ENCODE measurements around the gene TLR7. TPM values are rescaled to one million over a fixed set of nuclear protein-coding genes. Genes with fewer than 3 reads are reported as not detected.

Gene TLR7
- under 1 TPM; 0.73 to 0.91 TPM for total RNA-seq
- long read RNA-seq = 0 reads

DNA sequence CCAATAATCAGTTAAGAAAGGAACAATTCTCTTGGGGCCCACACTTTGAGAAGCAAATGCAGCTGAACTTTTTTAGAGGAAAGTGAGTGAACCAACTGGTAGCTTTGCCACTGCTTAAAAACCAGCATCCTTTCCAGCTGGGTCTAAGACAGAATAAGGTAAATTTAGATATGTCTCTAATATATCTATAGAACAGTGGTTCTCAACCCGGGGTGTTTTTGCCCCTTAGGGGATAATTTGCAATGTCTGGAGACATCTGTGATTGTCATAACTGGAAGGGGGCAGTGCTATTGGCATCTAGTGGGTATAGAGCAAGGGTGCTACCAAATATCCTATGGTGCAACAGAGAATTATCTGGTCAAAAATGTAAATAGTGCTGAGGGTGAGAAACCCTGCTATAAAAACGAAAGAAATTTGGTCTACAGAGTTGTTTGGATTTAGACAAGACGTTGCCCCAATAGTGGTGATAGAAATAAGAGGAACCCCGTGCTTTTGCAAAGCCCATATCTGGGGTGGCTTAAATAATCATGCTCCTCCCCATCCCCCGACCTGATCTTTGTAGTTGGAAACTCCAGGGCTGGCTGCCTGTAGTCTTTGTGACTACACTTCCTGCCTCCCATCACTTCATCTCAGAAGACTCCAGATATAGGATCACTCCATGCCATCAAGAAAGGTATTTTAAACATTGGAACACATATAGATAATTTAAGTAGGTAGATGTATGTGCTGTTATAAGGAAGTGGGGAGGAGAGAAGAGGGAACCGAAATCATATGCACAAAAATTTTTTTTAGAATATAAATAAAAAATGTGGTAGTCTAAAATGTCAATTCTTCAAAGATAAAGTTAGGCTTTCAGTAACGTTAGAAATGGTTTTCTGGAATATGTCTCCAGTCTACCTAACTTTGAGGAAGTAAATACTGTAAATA is at the start of gene TLR7:
Gene TLR7 (plus strand): TSS at position 622 of the 927 bp plus-strand sequence. CDS start 507 bp downstream, outside the sequence.
- intact Hi-C loops (cut with DNase I) = no loop called here
- ATAC-seq (no peak), DNase-seq (no peak)

DNA sequence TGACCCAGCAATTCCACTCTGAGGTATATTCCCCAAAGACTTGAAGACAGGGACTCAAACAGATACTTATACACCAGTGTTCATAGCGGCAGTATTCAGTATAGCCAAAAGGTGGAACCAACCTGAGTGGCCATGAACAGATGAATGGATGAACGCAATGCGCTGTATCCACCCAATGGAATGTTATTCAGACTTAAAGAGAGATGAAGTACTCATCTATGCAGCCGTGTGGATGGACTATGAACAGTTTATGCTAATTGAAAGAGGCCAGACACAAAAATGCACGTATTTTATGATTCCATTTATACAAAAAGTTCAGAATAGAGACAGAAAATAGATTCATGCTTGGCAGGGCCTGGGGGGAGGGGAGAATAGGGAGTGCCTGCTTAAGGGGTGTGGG is 49.3 kb upstream of the TLR7 start:
- intact Hi-C loops (cut with DNase I) = loop anchor here in 1 of 2 donors (5.0 to 10.0 kb wide), 2 partner anchors 80 to 667 kb away; no protein-coding TSS in a partner anchor
- no peak for DNase-seq
- ATAC-seq = no peak

DNA sequence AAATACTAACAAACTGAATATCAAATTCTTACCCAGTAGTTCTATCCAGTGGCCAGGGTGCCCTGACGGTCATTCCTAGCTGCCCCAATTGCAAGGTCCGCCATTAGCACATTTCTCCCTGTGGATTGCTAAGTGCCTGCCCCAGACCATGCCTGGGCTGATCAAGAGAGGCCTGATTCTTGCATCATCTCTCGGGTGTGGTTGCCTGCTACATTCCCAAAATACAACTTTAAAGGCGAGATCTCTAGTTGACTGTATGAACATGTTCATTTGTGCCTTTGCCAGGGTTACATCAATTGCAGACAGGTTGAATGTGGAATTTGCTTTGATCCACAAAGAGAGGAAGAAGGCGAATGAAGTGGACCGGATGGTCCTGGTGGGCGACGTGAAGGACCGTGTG is 47.6 kb upstream of the TLR7 start:
- intact Hi-C loops (cut with DNase I) = loop anchor here in 1 of 2 donors (5.0 to 10.0 kb wide), 2 partner anchors 78 to 666 kb away; no protein-coding TSS in a partner anchor
- ATAC-seq = peak in 1 of 2 donors; percentile 30
- DNase-seq = no peak

DNA sequence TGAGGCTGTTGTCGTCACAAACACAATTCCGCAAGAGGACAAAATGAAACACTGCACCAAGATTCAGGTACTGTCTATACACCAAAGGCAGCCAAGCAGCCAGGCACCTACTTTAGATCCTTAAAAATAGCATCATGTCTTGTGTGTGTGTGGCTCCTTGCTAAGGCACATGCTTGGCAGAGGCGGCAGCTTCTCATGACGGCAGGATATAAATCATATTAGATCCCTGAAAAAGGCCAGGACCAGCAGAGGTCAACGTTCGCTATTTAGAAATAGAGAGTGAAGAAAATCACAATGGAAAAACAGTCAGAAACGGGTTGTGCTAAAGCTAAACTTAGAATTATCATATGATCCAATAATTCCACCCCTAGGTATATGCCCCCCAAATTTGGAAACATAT is 46.1 kb upstream of the TLR7 start:
- DNase-seq = no peak
- ATAC-seq = no peak
- intact Hi-C loops (cut with DNase I) = no loop called here

DNA sequence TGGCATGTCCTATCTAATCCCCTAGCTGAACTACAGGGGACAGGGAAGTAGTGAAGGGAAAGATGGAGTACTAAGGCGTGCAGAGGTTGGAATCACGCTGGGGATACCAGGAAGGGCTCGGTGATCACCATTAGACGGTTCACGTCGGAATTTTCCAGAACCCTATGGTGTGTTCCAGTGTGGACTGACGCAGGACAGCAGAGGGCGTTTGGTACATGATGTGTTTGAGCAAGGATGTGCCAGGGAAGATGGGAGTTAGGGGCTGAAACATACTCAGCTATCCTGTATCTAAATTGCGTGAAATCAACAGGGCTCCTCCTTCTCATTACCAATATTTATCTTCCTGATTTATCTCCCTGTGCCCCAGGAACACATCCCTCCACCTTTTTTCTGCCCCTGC is 41.9 kb upstream of the TLR7 start:
- DNase-seq = no peak
- ATAC-seq = no peak
- intact Hi-C loops (cut with DNase I) = no loop called here

DNA sequence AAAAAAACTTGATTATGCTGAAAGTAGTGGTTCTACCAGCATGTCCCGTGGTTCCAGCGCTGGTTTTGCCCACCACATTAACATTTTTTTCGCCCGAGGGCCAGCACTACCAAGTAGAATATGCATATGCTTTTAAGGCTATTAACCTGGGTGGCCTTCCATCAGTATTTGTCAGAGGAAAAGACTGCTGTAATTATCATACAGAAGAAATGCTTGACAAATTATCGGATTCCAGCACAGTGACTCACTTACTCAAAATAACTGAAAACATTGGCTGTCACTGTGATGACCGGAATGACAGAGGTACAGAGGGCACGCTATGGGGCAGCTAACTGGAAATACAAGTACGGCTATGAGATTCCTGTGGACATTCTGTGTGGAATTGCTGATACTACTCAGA is 41.1 kb upstream of the TLR7 start:
- no peak for DNase-seq
- ATAC-seq = no peak
- intact Hi-C loops (cut with DNase I) = no loop called here

DNA sequence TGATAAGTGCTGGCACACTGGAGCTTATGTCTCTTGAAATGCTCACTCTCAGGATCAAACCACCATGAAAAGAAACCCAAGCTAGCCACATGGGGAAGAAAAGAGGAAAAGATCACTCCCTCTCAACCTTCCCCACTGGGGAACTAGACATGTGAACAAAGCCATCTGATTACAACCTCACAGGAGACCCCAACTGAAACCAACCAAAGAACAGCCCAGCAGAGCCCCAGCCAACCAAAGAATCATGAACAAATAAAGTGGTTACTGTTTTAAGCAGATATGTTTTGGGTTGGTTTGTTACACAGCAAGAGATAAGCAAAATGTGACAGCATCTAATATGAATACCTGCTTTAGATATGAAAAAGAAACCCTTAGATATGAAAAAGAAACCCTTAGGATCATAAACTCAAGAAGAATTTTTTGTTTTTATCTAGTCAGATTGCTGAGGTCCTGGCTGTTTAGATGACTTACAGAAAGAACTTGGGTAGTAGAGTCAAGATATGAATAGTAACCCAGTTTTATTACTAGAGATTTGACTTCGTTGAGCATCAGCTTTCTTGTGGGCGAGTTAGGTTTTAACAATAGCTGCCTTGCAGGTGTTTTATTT is 23.7 kb upstream of the TLR7 start:
- DNase-seq (no peak), ATAC-seq (no peak)
- intact Hi-C loops (cut with DNase I) = no loop called here

DNA sequence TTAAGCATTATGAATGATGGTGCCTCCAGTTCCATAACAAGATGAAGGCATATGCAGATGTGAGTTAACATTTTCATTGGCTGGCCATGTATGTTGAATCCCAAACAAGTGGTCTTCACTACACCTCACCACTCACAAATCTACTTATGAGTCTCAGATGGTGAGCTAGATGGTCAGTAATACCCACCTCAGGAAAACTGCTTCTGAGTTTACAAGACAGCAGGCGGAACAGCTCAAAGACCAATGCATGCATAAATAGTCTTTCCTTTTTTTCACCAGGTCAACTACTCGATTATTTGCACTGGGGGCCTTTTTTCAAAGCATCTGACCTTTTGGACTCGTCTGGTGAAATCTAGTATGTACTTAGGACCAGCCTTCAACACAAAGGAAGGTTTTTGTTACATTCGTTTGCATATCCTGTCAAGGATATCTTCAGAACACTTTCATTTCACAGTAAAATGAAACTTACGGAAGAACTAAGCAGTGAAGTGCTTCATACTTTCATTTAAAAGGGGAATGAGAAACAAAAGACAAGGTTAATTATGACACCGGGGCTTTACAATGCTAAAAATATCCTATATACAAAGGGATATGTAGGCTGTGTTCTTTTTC is 23.1 kb upstream of the TLR7 start:
- no peak for ATAC-seq
- intact Hi-C loops (cut with DNase I) = no loop called here
- DNase-seq = no peak

DNA sequence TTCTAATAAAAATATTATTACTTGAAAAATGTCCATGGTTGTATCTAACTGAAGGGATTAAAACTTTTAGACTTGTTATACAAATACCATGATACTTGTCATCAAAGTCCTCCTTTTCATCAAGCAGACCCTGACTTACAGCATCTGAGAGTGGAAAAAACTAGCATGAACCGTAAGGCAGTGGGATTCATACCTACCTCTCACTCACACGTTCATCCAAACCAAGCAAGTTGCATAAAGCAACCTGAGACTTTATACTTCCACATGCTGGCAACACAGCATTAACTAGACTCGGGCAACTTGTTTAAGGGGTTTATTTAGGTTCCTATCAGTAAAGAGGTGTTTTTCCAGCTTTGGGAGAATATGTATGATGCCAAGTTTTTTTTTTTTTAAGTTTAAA is 22.6 kb upstream of the TLR7 start:
- ATAC-seq = no peak
- no peak for DNase-seq
- intact Hi-C loops (cut with DNase I) = no loop called here

DNA sequence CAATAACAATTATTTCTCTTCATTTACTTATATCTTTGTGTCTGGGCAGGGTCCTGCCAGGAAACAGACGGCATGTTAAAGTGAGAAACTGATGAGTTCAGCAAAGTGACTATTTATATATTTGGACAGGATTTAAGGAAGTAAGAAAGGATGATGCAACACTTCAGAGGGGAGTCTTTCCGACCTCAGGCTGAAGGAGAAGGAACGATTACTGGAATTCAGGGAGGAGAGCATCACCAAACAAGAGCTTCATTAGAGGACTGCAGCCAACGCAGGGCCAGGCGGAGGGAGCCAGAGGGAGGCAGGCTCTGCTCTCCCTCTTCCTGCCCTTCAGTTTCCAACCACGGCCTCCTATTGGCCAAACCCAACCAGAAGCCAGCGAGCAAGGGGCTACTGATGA is 1.5 kb upstream of the TLR7 start:
- ATAC-seq (peak in 1 of 2 donors; percentile 80), DNase-seq (no peak)
- intact Hi-C loops (cut with DNase I) = no loop called here

DNA sequence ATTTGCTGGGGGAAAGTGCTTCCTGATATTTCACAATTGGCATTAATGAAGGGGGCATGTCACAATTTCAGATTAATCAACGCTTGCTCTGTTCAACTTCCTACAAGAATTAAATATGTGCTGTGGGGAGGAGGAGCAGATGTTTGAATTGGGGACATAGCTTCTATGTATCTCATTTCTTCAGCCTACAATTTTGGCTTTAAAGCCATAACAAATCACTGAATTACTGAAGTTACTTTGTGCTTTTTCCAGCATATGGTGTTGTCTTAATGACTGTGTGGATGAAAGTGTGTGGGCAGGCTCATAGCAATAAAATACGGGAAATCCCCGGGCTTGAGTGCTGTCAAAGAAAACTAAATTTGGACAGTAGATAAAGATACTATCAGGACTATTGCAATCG is 813 bp downstream of the TLR7 start:
- no peak for ATAC-seq
- intact Hi-C loops (cut with DNase I) = no loop called here
- no peak for DNase-seq

DNA sequence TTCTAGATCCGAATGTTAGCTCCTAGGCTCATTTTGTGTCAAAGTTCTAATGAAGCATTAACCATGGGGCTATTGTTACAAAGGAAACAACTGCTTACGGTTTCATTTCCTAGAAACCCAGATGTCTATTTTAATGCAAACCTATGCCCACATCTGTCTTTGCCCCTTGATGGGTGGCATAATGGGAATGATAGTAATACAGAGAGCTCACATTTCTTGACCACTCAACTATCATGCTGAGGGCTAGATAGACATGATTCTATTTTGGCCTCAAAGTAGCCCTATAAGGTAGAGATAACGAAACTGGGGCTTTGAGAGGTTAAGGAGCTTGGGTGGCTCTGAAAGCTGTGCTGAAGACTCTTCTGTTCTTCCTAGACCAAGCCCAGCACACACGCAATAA is 1.9 kb downstream of the TLR7 start:
- DNase-seq = no peak
- no peak for ATAC-seq
- intact Hi-C loops (cut with DNase I) = no loop called here

DNA sequence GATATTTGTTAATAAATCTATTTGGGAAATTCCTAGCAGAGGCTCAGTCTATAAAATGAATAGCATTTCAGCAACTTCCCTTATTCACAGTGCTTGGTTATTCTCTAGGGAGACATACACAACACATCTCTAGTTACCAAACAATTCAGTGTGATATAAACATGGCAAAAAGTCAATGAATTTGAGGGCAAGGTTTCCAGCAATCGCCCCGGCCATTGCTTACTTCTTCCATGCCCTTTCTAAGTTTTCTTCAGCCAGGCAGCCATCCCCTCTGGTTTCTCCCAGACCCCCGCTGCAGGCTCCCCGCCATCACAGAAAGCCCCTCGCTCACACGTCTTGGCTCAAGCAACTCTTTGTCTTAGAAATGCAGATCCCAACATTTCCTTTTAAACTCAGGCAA is 4.4 kb downstream of the TLR7 start:
- DNase-seq (no peak), ATAC-seq (no peak)
- intact Hi-C loops (cut with DNase I) = no loop called here

DNA sequence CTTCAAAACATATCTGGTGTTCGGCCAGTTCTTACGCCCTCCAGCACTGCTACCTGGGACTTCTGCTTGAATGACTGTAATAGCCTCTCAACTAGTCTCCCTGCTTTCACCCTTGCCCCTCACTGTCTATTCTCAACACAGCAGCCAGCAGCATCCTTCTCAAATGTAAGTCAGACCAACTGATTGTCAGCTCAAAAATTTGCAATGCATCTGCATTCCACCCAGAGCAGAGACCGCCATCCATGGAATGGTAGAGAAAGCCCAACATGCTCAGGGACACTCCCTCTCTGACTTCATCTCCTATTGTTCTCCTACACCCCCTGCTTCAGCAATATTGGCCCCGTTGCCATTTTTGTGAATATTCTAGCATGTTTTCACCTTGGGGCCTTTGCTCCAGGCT is 5.9 kb downstream of the TLR7 start:
- DNase-seq = no peak
- intact Hi-C loops (cut with DNase I) = no loop called here
- ATAC-seq = no peak

DNA sequence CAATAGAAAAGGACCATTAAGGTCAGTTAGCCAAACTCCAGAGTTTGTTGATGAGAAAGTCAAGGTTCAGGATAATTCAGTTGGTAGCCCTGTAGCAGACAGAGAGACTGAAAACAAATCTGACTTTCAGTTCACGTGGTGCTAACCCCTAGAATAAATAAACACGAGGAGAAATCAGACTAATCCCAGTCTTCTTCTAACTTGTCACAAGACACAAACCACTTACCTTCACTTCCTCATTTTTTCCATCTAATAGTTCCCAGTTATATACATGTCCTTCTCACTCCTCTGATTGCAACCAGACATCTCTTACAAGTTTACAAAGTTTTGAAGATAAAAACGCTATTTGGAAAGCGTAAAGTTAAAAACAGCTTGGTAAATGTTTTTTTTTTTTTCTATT is 7.7 kb downstream of the TLR7 start:
- intact Hi-C loops (cut with DNase I) = no loop called here
- ATAC-seq (no peak), DNase-seq (no peak)

DNA sequence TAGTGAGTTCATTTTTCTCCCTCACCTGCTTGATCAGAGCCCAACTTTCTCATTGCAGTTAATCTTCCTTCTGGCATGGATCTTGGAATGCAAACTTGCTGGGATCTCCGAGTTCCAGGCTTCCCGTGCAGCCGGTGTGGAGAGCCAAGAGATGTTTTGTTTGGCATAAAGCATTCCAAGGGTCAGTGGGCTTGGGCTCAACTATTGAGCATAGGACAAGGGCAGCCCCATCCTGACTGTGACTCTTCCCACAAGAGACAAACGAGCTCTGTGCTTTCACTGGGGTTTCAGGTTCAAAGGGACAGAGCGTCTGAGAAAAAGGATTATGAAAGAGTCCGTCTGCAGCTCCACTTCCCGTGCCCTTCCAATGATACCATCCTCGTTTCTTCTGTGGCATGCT is 10.5 kb downstream of the TLR7 start:
- DNase-seq = no peak
- no peak for ATAC-seq
- intact Hi-C loops (cut with DNase I) = no loop called here

DNA sequence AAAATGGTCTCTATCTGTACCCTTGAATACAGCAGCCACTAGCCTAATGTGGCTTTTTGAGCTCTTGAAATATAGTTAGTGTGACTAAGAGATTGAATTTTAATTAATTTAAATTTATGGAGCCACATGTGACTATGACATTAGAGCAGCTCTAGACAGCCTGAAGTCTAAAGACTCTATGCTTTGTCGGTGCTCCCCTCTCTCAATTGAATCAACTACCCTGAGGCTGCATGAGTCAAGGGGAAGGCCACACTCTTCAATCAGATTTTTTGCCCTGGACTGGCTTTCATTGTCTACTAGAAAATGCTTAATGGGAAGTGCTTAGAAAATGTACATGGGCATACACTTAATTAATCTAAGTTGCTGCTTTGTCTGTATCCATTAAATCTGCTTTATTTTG is 11.7 kb downstream of the TLR7 start:
- ATAC-seq (no peak), DNase-seq (no peak)
- intact Hi-C loops (cut with DNase I) = no loop called here

DNA sequence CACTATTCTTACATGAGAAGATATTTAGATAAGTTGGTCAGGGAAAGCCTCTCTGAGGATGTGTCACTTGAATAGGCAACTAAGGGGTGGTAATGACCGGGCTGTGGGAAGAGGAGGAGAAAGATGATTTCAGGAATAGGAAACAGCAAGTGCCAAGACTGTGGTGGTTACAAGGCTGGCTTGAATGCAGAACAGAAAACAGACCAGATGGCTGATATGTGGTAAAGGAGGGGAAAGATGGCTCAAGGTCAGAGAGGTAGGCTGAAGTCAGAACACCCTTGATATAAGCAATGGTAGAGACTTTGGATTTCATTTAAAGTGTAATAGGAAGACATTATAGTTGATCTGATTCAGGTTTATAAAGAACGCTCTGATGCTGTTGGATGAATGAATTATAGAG is 15.0 kb downstream of the TLR7 start:
- DNase-seq = no peak
- intact Hi-C loops (cut with DNase I) = no loop called here

DNA sequence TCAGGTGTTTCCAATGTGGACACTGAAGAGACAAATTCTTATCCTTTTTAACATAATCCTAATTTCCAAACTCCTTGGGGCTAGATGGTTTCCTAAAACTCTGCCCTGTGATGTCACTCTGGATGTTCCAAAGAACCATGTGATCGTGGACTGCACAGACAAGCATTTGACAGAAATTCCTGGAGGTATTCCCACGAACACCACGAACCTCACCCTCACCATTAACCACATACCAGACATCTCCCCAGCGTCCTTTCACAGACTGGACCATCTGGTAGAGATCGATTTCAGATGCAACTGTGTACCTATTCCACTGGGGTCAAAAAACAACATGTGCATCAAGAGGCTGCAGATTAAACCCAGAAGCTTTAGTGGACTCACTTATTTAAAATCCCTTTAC is 18.6 kb downstream of the TLR7 start:
- ATAC-seq = no peak
- intact Hi-C loops (cut with DNase I) = no loop called here
- DNase-seq = no peak

More for the DNA sequence above, 15.0 kb downstream of the TLR7 start:
- no peak for ATAC-seq

DNA sequence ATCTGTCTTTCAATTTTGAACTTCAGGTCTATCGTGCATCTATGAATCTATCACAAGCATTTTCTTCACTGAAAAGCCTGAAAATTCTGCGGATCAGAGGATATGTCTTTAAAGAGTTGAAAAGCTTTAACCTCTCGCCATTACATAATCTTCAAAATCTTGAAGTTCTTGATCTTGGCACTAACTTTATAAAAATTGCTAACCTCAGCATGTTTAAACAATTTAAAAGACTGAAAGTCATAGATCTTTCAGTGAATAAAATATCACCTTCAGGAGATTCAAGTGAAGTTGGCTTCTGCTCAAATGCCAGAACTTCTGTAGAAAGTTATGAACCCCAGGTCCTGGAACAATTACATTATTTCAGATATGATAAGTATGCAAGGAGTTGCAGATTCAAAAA is 19.7 kb downstream of the TLR7 start:
- intact Hi-C loops (cut with DNase I) = no loop called here
- ATAC-seq (no peak), DNase-seq (no peak)
